ENCODE results near the gene STUB1. TPM values are rescaled to one million over a fixed set of nuclear protein-coding genes. Genes with fewer than 3 reads are reported as not detected.
A peak's percentile ranks its signal among the peaks of the same experiment; 100 is the strongest.

STUB1 gene
- total RNA-seq, 4 donors from 2014 or later: 51.9 to 190 (median 134) TPM

DNA sequence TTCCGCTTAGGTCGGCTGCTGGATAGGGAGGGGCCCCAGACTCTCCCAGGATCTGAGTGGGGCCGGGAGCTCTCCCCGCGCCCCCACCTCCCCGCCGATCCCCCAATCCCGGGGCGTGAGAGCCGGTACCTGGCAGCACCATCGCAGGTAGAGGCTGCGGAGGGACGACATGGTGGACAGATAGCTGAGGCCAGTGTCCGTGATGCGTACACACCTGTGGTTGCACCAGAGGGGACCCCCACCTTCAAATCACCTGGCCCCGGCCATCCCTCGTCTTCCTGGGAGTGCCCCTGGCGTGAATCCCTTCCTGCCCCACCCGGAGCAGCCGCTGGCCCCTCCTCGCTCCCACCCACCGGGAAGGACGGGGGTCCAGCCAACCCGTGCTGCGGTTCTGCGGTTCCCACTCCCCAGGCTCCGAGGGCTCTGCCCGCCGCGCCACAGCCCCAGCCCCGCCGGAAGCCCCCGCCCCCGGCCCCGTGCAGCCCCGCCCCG, 14.7 kb downstream of the STUB1 start:
- DNase-seq: no peak
- peaks cover 12 to 37% (median 30%) of the 10 kb centered on the region in 4 donors for H3K4me1 ChIP-seq
- peaks cover 66% of the 10 kb centered on the region for H3K27me3 ChIP-seq
- in situ Hi-C loops (cut with MboI; ENCODE audit: low pct_ligation_motif_present in 1 of 4, low pct_unique_long_range_greater_than_20kb in 1 of 4, low sequenced_read_pairs in 3 of 4): no loop called here
- intact Hi-C loops (cut with DNase I; ENCODE audit: low total_unique reads): no loop called here
- no peaks in the 10 kb centered on the region for H3K9me3 ChIP-seq
- peak overlapping the region in 2 of 4 donors; percentile 32 to 34 for H3K4me3 ChIP-seq
- H3K27ac ChIP-seq: peak overlapping the region in 1 of 4 donors; percentile 48
- 4% methylated on average over 20 of the region's 37 CpGs; no CpG with 5 or more reads in 1 of the 2 donors for WGBS, 2 donors (ENCODE audit: low coverage in 1 of 2)
- TF ChIP-seq EP300 (IDR thresholded peaks at IDR 0.05; ENCODE audit: low read depth): no peak
- TF ChIP-seq, protein P1, sequence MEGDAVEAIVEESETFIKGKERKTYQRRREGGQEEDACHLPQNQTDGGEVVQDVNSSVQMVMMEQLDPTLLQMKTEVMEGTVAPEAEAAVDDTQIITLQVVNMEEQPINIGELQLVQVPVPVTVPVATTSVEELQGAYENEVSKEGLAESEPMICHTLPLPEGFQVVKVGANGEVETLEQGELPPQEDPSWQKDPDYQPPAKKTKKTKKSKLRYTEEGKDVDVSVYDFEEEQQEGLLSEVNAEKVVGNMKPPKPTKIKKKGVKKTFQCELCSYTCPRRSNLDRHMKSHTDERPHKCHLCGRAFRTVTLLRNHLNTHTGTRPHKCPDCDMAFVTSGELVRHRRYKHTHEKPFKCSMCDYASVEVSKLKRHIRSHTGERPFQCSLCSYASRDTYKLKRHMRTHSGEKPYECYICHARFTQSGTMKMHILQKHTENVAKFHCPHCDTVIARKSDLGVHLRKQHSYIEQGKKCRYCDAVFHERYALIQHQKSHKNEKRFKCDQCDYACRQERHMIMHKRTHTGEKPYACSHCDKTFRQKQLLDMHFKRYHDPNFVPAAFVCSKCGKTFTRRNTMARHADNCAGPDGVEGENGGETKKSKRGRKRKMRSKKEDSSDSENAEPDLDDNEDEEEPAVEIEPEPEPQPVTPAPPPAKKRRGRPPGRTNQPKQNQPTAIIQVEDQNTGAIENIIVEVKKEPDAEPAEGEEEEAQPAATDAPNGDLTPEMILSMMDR (IDR thresholded peaks at IDR 0.05): no peak
- TF ChIP-seq POLR2A (IDR thresholded peaks at IDR 0.05): no peak
- no peak for TF ChIP-seq POLR2AphosphoS5 (IDR thresholded peaks at IDR 0.05)
- no peaks in the 10 kb centered on the region for H3K36me3 ChIP-seq

DNA sequence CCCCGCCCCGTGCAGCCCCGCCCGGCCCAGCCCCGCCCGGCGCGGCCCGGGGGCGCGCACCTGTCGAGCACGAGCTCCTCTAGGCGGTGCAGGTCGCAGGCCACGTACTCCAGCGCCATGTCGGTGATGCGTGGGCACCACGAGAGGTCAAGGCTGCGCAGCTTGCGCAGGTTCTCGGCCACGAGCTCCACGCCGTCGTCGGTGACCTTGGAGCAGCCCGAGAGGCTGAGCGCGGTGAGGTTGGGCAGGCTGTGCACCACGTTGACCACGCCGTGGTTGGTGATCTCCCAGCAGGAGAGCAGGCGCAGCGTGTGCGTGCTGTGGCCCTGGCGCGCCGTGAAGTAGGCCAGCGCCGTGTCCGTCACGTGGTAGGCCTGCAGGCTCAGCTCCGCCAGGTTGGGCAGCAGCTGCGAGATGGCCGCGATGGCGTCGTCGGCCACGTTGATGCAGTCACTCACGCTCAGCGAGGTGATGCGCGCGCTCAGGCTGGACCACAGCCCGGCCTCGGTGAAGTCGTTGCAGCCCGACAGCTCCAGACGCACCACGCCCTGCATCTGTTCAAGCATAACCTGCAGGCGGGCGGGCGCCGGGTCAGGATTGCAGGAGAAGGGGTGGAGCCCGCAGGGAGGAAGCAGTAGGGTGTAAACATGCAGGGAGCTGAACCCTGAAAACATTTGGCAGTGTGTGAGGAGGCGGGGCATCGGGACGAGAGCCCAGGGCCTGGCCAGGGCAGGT, 15.3 kb downstream of the STUB1 start:
- TF ChIP-seq, protein P1 (IDR thresholded peaks at IDR 0.05): peak in 1 of 5 experiments; percentile 18
- TF ChIP-seq EP300 (IDR thresholded peaks at IDR 0.05; ENCODE audit: low read depth) (no peak), POLR2A (IDR thresholded peaks at IDR 0.05) (peak; percentile 24), POLR2AphosphoS5 (IDR thresholded peaks at IDR 0.05) (peak; percentile 12 to 50 (median 27))
- no peaks in the 10 kb centered on the region for H3K9me3 ChIP-seq
- peaks cover 12 to 34% (median 28%) of the 10 kb centered on the region in 4 donors for H3K4me1 ChIP-seq
- WGBS, 2 donors (ENCODE audit: low coverage in 1 of 2): 1% methylated on average over 36 of the region's 71 CpGs; no CpG with 5 or more reads in 1 of the 2 donors
- no peaks in the 10 kb centered on the region for H3K36me3 ChIP-seq
- H3K4me3 ChIP-seq: peak overlapping the region in 2 of 4 donors; percentile 32 to 34
- in situ Hi-C loops (cut with MboI; ENCODE audit: low pct_ligation_motif_present in 1 of 4, low pct_unique_long_range_greater_than_20kb in 1 of 4, low sequenced_read_pairs in 3 of 4): no loop called here
- intact Hi-C loops (cut with DNase I; ENCODE audit: low total_unique reads): no loop called here
- DNase-seq: peak; percentile 91
- H3K27me3 ChIP-seq: peaks cover 72% of the 10 kb centered on the region
- peak overlapping the region; percentile 57 to 79 (median 68) for H3K27ac ChIP-seq

DNA sequence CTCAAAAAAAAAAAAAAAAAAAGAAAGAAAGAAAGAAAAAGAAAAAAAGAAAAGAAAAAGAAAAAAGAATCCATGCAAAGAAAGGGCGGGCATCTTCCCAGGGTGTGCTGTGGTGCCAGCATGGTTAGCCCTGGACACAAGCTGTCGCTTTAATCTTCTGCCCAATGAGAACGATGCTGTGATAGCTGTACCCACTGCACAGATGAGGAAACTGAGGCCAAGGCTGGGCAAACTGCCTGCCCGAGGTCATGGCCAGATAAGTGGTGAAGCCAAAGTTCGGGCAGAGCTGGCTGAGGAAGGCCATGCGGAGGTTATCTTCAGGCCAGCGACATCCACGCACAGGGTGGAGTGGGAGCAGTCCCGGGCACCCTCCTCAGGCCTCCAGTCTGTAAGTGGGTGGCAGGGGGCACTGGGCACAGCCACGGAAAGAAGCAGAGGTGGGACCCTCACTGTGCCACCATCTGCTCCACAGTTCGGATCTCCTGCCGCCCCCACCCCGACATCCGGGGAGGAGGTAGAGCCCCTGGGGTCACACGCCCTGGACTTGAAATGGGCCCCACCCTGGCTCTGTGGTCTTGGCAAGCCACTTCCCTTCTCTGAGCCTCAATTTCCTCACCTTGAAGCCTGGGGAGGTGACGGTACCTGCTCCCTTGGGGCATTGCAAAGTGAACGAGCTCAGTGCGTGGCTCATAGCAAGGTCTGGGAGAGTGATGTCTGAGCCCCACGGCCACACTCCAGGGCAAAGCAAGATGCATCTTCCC, 18.9 kb downstream of the STUB1 start:
- Histone ChIP-seq H3K4me1 (peaks cover 12 to 31% (median 24%) of the 10 kb centered on the region in 4 donors), H3K27me3 (peaks cover 81% of the 10 kb centered on the region), H3K27ac (no peak overlapping the region), H3K36me3 (no peaks in the 10 kb centered on the region), H3K4me3 (no peak overlapping the region), H3K9me3 (no peaks in the 10 kb centered on the region)
- TF ChIP-seq, protein P1 (IDR thresholded peaks at IDR 0.05): no peak
- no peak for TF ChIP-seq POLR2AphosphoS5 (IDR thresholded peaks at IDR 0.05)
- no peak for TF ChIP-seq POLR2A (IDR thresholded peaks at IDR 0.05)
- no peak for TF ChIP-seq EP300 (IDR thresholded peaks at IDR 0.05; ENCODE audit: low read depth)
- DNase-seq: no peak
- in situ Hi-C loops (cut with MboI; ENCODE audit: low pct_ligation_motif_present in 1 of 4, low pct_unique_long_range_greater_than_20kb in 1 of 4, low sequenced_read_pairs in 3 of 4) (no loop called here), intact Hi-C loops (cut with DNase I; ENCODE audit: low total_unique reads) (no loop called here)
- 47 to 94% methylated on average over 3 to 16 of the region's 19 CpGs for WGBS, 2 donors (ENCODE audit: low coverage in 1 of 2)

All from transverse colon (tissue), 4 donors.